ENCODE measurements around the gene CHRM5.

DNA sequence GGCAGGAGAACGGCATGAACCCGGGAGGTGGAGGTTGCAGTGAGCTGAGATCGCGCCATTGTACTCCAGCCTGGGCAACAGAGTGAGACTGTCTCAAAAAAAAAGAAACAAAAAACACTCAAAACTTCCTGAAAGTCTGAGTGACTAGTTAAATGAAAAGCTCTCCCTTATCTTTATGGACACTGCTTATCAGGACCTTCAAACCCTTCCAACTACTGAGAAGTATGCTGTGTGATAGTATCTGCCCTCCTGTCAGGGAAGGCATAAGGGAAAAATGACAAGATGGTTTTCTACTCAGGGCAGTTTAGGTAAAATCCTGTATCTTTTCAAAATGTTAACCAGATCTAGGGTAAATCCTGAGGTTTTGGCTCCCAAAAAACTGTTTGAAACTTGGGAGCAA lies 111.6 kb downstream of the CHRM5 start:
- TF ChIP-seq, protein P1, sequence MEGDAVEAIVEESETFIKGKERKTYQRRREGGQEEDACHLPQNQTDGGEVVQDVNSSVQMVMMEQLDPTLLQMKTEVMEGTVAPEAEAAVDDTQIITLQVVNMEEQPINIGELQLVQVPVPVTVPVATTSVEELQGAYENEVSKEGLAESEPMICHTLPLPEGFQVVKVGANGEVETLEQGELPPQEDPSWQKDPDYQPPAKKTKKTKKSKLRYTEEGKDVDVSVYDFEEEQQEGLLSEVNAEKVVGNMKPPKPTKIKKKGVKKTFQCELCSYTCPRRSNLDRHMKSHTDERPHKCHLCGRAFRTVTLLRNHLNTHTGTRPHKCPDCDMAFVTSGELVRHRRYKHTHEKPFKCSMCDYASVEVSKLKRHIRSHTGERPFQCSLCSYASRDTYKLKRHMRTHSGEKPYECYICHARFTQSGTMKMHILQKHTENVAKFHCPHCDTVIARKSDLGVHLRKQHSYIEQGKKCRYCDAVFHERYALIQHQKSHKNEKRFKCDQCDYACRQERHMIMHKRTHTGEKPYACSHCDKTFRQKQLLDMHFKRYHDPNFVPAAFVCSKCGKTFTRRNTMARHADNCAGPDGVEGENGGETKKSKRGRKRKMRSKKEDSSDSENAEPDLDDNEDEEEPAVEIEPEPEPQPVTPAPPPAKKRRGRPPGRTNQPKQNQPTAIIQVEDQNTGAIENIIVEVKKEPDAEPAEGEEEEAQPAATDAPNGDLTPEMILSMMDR (optimal IDR thresholded peaks at IDR 0.05 in 1 of 3, IDR thresholded peaks at IDR 0.05 in 1 of 3, conservative IDR thresholded peaks at IDR 0.05 in 1 of 3; ENCODE audit: extremely low read depth in 1 of 3, insufficient read depth in 2 of 3, low read length in 3 of 3), result no peak
- no peak for TF ChIP-seq EZH2 (IDR thresholded peaks at IDR 0.05; ENCODE audit: low read length)
